Measurements from ENCODE around the gene ASAP3.

The ASAP3 gene

DNA sequence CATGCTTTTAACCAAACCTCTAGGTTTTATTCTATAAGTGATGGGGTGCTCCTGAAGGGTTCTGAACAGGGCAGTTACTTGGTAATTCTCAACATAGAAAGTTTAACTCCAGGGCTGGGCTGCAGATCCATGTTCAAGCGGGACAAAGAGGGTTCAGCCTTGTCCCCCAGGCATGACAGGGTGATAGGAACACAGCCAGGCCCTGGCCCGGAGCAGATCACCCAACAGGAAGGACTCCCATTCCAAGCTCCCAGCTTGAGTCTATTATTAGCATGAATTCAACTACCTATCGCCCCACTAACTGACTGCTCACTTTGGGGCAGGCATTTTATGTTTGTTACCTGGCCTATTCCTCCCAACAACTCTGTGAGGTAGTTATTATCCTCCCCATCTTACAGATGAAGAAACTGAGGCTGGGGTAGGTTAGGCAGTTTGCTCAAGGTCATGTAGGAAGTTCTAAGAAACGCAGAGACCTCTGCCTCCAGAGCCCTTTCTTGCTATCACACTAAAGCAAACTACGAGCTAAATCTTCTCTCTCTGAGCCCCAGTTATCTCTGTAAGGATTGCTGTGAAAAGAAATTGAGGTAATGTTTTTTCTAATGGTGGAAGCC is 14.5 kb downstream of the ASAP3 start:
- H3K9me3 ChIP-seq (ENCODE audit: control insufficient read depth in 2 of 2, low read length in 2 of 2): no peaks in the 10 kb centered on the region
- no peak overlapping the region for H3K9ac ChIP-seq (ENCODE audit: low read depth in 1 of 2, low read length in 2 of 2)
- H3K27ac ChIP-seq (ENCODE audit: low read depth in 2 of 2, low read length in 2 of 2): no peak overlapping the region
- no peaks in the 10 kb centered on the region for H3K27me3 ChIP-seq (ENCODE audit: control insufficient read depth in 2 of 2, insufficient read depth in 2 of 2, low read length in 2 of 2)
- no peak overlapping the region for H3K4me3 ChIP-seq (ENCODE audit: low read length in 2 of 2)
- peaks cover 0 to 2% of the 10 kb centered on the region in 2 donors for H3K4me1 ChIP-seq (ENCODE audit: control insufficient read depth in 2 of 2, insufficient read depth in 2 of 2, low read length in 2 of 2)
- H3K36me3 ChIP-seq (ENCODE audit: control insufficient read depth in 2 of 2, insufficient read depth in 2 of 2, low read length in 2 of 2): no peaks in the 10 kb centered on the region

DNA sequence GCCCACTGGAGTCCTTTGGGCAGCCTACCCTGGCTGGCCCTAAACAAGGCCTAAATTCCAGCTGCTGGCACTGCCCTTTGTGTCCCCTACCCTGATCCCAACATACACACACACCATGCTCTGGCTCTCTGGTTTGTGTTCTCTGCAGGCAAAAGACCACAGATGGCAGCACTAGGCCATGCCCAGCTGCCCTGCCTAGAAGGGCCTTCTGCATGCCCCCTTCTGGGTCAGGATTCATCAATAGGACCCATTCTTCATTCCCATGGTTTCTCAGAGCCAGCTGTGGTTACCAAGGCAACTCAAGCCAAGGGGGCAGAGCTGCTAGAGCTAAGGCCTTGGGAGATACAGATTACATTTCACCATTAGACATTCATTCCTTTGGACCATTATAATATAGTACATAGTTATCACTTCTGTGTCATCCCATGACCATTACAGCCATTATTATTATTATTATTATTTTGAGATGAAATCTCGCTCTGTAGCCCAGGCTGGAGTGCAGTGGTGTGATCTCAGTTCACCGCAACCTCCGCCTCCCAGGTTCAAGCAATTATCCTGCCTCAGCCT is 17.5 kb downstream of the ASAP3 start:
- no peaks in the 10 kb centered on the region for H3K4me1 ChIP-seq (ENCODE audit: control insufficient read depth in 2 of 2, insufficient read depth in 2 of 2, low read length in 2 of 2)
- no peaks in the 10 kb centered on the region for H3K9me3 ChIP-seq (ENCODE audit: control insufficient read depth in 2 of 2, low read length in 2 of 2)
- no peak overlapping the region for H3K9ac ChIP-seq (ENCODE audit: low read depth in 1 of 2, low read length in 2 of 2)
- H3K27ac ChIP-seq (ENCODE audit: low read depth in 2 of 2, low read length in 2 of 2): no peak overlapping the region
- no peak overlapping the region for H3K4me3 ChIP-seq (ENCODE audit: low read length in 2 of 2)
- H3K36me3 ChIP-seq (ENCODE audit: control insufficient read depth in 2 of 2, insufficient read depth in 2 of 2, low read length in 2 of 2): no peaks in the 10 kb centered on the region
- H3K27me3 ChIP-seq (ENCODE audit: control insufficient read depth in 2 of 2, insufficient read depth in 2 of 2, low read length in 2 of 2): no peaks in the 10 kb centered on the region

DNA sequence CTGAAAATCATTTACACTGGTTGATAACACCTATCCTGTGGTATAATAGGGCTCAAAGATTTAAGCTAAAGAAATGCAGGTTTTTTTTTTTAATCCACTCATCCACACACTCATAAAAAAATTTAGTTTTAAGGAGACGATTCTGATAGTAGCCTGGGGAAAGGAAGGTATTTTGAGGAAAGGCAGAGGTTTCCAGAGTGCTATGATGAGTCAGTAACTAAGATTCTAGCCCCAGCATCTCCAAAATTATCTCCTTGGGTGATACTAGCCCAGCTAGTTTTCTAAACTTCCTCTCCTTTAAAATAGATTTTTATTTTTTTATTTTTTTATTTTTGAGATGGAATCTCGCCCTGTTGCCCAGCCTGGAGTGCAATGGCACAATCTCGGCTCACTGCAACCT is 20.7 kb downstream of the ASAP3 start:
- no peak overlapping the region for H3K9ac ChIP-seq (ENCODE audit: low read depth in 1 of 2, low read length in 2 of 2)
- no peaks in the 10 kb centered on the region for H3K9me3 ChIP-seq (ENCODE audit: control insufficient read depth in 2 of 2, low read length in 2 of 2)
- H3K4me3 ChIP-seq (ENCODE audit: low read length in 2 of 2): no peak overlapping the region
- H3K27ac ChIP-seq (ENCODE audit: low read depth in 2 of 2, low read length in 2 of 2): no peak overlapping the region
- H3K27me3 ChIP-seq (ENCODE audit: control insufficient read depth in 2 of 2, insufficient read depth in 2 of 2, low read length in 2 of 2): no peaks in the 10 kb centered on the region
- H3K4me1 ChIP-seq (ENCODE audit: control insufficient read depth in 2 of 2, insufficient read depth in 2 of 2, low read length in 2 of 2): no peaks in the 10 kb centered on the region
- no peaks in the 10 kb centered on the region for H3K36me3 ChIP-seq (ENCODE audit: control insufficient read depth in 2 of 2, insufficient read depth in 2 of 2, low read length in 2 of 2)

DNA sequence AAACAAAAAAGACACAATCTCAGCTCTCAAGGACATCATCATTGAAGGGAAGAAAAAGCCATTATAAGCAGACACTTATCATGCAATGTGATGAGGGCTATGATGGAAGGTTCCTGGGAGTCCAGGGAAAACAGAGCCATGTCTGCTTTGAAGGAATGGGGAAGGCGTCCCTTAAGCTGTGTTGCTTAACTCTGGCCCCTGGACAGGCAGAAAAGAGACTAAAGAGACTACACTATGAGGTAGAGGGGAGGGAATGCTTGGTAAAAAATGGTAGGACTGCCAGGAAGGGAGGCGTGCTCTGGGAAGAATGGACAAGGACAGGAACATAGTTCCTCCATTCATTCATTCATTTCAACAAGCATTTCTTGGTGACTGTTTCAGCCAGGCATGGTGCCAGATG is 21.2 kb downstream of the ASAP3 start:
- no peak overlapping the region for H3K4me3 ChIP-seq (ENCODE audit: low read length in 2 of 2)
- H3K9ac ChIP-seq (ENCODE audit: low read depth in 1 of 2, low read length in 2 of 2): no peak overlapping the region
- H3K27ac ChIP-seq (ENCODE audit: low read depth in 2 of 2, low read length in 2 of 2): no peak overlapping the region
- no peaks in the 10 kb centered on the region for H3K27me3 ChIP-seq (ENCODE audit: control insufficient read depth in 2 of 2, insufficient read depth in 2 of 2, low read length in 2 of 2)
- no peaks in the 10 kb centered on the region for H3K9me3 ChIP-seq (ENCODE audit: control insufficient read depth in 2 of 2, low read length in 2 of 2)
- no peaks in the 10 kb centered on the region for H3K36me3 ChIP-seq (ENCODE audit: control insufficient read depth in 2 of 2, insufficient read depth in 2 of 2, low read length in 2 of 2)
- H3K4me1 ChIP-seq (ENCODE audit: control insufficient read depth in 2 of 2, insufficient read depth in 2 of 2, low read length in 2 of 2): no peaks in the 10 kb centered on the region

DNA sequence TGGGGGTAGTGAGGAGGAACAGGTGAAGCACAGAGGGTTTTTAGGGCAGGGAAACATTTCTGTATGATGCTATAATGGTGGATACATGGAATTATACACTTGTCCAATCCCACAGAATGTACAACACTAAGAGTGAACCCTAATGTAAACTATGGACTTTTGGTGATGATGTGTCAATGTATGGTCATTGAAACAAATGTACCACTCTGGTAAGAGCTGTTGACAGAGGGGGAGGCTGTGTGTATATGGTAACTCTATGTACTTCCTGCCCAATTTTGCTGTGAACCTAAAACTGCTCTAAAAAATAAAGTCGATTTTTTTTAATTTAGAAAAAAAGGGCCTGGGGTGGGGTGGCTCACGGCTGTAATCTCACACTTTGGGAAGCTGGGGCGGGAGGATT is 22.9 kb downstream of the ASAP3 start:
- Histone ChIP-seq H3K4me3 (ENCODE audit: low read length in 2 of 2) (no peak overlapping the region), H3K9ac (ENCODE audit: low read depth in 1 of 2, low read length in 2 of 2) (no peak overlapping the region), H3K36me3 (ENCODE audit: control insufficient read depth in 2 of 2, insufficient read depth in 2 of 2, low read length in 2 of 2) (no peaks in the 10 kb centered on the region), H3K27me3 (ENCODE audit: control insufficient read depth in 2 of 2, insufficient read depth in 2 of 2, low read length in 2 of 2) (no peaks in the 10 kb centered on the region), H3K4me1 (ENCODE audit: control insufficient read depth in 2 of 2, insufficient read depth in 2 of 2, low read length in 2 of 2) (no peaks in the 10 kb centered on the region), H3K9me3 (ENCODE audit: control insufficient read depth in 2 of 2, low read length in 2 of 2) (no peaks in the 10 kb centered on the region), H3K27ac (ENCODE audit: low read depth in 2 of 2, low read length in 2 of 2) (no peak overlapping the region)

GRCh38 chr1:23460519-23460918 is 23.5 kb downstream of the ASAP3 start:
- no peaks in the 10 kb centered on the region for H3K9me3 ChIP-seq (ENCODE audit: control insufficient read depth in 2 of 2, low read length in 2 of 2)
- no peak overlapping the region for H3K9ac ChIP-seq (ENCODE audit: low read depth in 1 of 2, low read length in 2 of 2)
- no peaks in the 10 kb centered on the region for H3K27me3 ChIP-seq (ENCODE audit: control insufficient read depth in 2 of 2, insufficient read depth in 2 of 2, low read length in 2 of 2)
- no peak overlapping the region for H3K27ac ChIP-seq (ENCODE audit: low read depth in 2 of 2, low read length in 2 of 2)
- no peaks in the 10 kb centered on the region for H3K4me1 ChIP-seq (ENCODE audit: control insufficient read depth in 2 of 2, insufficient read depth in 2 of 2, low read length in 2 of 2)
- no peak overlapping the region for H3K4me3 ChIP-seq (ENCODE audit: low read length in 2 of 2)
- peaks cover 0 to 3% of the 10 kb centered on the region in 2 donors for H3K36me3 ChIP-seq (ENCODE audit: control insufficient read depth in 2 of 2, insufficient read depth in 2 of 2, low read length in 2 of 2)

DNA sequence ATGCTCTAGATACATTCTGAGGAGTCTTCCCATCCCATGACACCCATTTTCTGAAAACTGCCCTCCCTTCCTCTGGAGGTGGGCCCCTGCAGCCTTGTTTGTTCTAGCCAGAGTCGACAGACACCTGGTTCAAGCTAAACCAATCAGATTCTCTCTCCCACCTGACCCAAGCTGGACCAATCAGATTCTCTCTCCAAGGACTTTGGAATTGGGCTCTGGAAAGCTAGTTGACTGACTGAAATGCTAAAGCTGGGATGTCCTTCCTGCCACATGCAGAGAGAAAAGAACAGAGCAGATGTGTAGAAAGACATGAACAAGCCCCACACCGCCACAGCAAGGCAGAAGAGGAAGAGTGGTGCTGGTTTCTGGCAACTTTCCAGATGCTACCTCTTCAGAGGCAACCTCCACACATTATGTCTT is 24.6 kb downstream of the ASAP3 start:
- no peaks in the 10 kb centered on the region for H3K9me3 ChIP-seq (ENCODE audit: control insufficient read depth in 2 of 2, low read length in 2 of 2)
- H3K27ac ChIP-seq (ENCODE audit: low read depth in 2 of 2, low read length in 2 of 2): no peak overlapping the region
- H3K9ac ChIP-seq (ENCODE audit: low read depth in 1 of 2, low read length in 2 of 2): no peak overlapping the region
- no peaks in the 10 kb centered on the region for H3K27me3 ChIP-seq (ENCODE audit: control insufficient read depth in 2 of 2, insufficient read depth in 2 of 2, low read length in 2 of 2)
- peaks cover 0 to 12% of the 10 kb centered on the region in 2 donors for H3K36me3 ChIP-seq (ENCODE audit: control insufficient read depth in 2 of 2, insufficient read depth in 2 of 2, low read length in 2 of 2)
- no peaks in the 10 kb centered on the region for H3K4me1 ChIP-seq (ENCODE audit: control insufficient read depth in 2 of 2, insufficient read depth in 2 of 2, low read length in 2 of 2)
- no peak overlapping the region for H3K4me3 ChIP-seq (ENCODE audit: low read length in 2 of 2)

DNA sequence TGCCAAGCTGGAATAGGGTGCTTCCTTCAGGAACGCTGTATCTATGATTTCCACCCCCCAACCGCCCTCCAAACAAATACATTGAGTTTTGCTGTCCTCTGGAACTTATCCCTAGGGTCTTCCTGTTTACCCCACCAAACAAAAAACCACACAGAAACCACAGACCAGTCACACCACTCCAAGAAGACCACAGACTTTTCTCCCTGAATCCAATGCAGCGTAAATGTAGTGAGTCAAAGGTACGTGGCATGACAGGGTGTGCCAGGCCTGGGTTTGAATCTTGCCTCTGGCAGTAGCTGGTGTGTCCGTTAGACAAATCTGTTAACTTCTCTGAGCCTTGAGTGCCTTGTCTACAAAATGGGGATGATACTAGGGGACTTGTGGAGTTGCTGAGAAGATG is 27.8 kb downstream of the ASAP3 start:
- no peak overlapping the region for H3K9ac ChIP-seq (ENCODE audit: low read depth in 1 of 2, low read length in 2 of 2)
- H3K9me3 ChIP-seq (ENCODE audit: control insufficient read depth in 2 of 2, low read length in 2 of 2): no peaks in the 10 kb centered on the region
- no peak overlapping the region for H3K27ac ChIP-seq (ENCODE audit: low read depth in 2 of 2, low read length in 2 of 2)
- peaks cover 0 to 12% of the 10 kb centered on the region in 2 donors for H3K36me3 ChIP-seq (ENCODE audit: control insufficient read depth in 2 of 2, insufficient read depth in 2 of 2, low read length in 2 of 2)
- H3K27me3 ChIP-seq (ENCODE audit: control insufficient read depth in 2 of 2, insufficient read depth in 2 of 2, low read length in 2 of 2): no peaks in the 10 kb centered on the region
- peaks cover 14 to 15% of the 10 kb centered on the region in 2 donors for H3K4me1 ChIP-seq (ENCODE audit: control insufficient read depth in 2 of 2, insufficient read depth in 2 of 2, low read length in 2 of 2)
- no peak overlapping the region for H3K4me3 ChIP-seq (ENCODE audit: low read length in 2 of 2)

- Histone ChIP-seq H3K4me3 (ENCODE audit: low read length in 2 of 2) (no peak overlapping the region), H3K9ac (ENCODE audit: low read depth in 1 of 2, low read length in 2 of 2) (no peak overlapping the region), H3K27me3 (ENCODE audit: control insufficient read depth in 2 of 2, insufficient read depth in 2 of 2, low read length in 2 of 2) (no peaks in the 10 kb centered on the region), H3K4me1 (ENCODE audit: control insufficient read depth in 2 of 2, insufficient read depth in 2 of 2, low read length in 2 of 2) (peaks cover 21 to 30% of the 10 kb centered on the region in 2 donors), H3K9me3 (ENCODE audit: control insufficient read depth in 2 of 2, low read length in 2 of 2) (no peaks in the 10 kb centered on the region), H3K27ac (ENCODE audit: low read depth in 2 of 2, low read length in 2 of 2) (no peak overlapping the region), H3K36me3 (ENCODE audit: control insufficient read depth in 2 of 2, insufficient read depth in 2 of 2, low read length in 2 of 2) (peaks cover 3 to 12% of the 10 kb centered on the region in 2 donors)
These were observed 30.5 kb downstream of the ASAP3 start for GRCh38 chr1:23453455-23454000.

- Histone ChIP-seq H3K9me3 (ENCODE audit: control insufficient read depth in 2 of 2, low read length in 2 of 2) (no peaks in the 10 kb centered on the region), H3K27me3 (ENCODE audit: control insufficient read depth in 2 of 2, insufficient read depth in 2 of 2, low read length in 2 of 2) (no peaks in the 10 kb centered on the region), H3K27ac (ENCODE audit: low read depth in 2 of 2, low read length in 2 of 2) (peak overlapping the region; percentile 85 to 91), H3K9ac (ENCODE audit: low read depth in 1 of 2, low read length in 2 of 2) (peak overlapping the region; percentile 55 to 60), H3K4me1 (ENCODE audit: control insufficient read depth in 2 of 2, insufficient read depth in 2 of 2, low read length in 2 of 2) (peaks cover 21 to 30% of the 10 kb centered on the region in 2 donors), H3K4me3 (ENCODE audit: low read length in 2 of 2) (peak overlapping the region in 1 of 2 donors; percentile 33), H3K36me3 (ENCODE audit: control insufficient read depth in 2 of 2, insufficient read depth in 2 of 2, low read length in 2 of 2) (peaks cover 3 to 12% of the 10 kb centered on the region in 2 donors)
These were observed 32.0 kb downstream of the ASAP3 start for GRCh38 chr1:23452011-23452411.
